Panc1 (cell line): ENCODE data around the gene CORO2A. TPM values are rescaled to one million over a fixed set of nuclear protein-coding genes. Genes with fewer than 3 reads are reported as not detected.

ENCODE experiments used
- ATAC-seq: fragments of 200-7000 bp; cut with Tn5 transposase; 2 replicates; pipeline ENCODE4 v1.9.1; 2020; ENCODE audit warnings: mild to moderate bottlenecking, moderate library complexity
- BruUV-seq: library from RNA; stranded (reverse); fragments of 400-500 nt; replicated peaks from 2 replicates; lab custom pipeline; 2021; lab: Mats Ljungman, UMichigan
- CTCF ChIA-PET: fragments of 300-600 bp; sonication (Branson Sonifier 250); formaldehyde crosslinking; loops from one replicate; lab custom pipeline; 2022; ENCODE audit warnings: antibody characterized with exemption; lab: Charles Lee
- POLR2A ChIA-PET: fragments of 300-600 bp; sonication (Branson Sonifier 250); formaldehyde crosslinking; loops from one replicate; lab custom pipeline; 2022; ENCODE audit warnings: antibody characterized with exemption; lab: Charles Lee
- DNase-seq: peaks from one replicate; pipeline ENCODE4 v3.0.0-alpha.2; 2010; ENCODE audit warnings: low read depth, low spot score
- H3K27ac ChIP-seq: 2 replicates; pipeline ENCODE4 v1.5.1; 2011; ENCODE audit warnings: mild to moderate bottlenecking, low read length, inconsistent platforms
- H3K27me3 ChIP-seq: fragments of 200-500 bp; sonication (Bioruptor generic); 2 replicates; pipeline ENCODE4 v1.6.0; 2014; ENCODE audit warnings: low read length, inconsistent platforms; ENCODE audit not compliant: control insufficient read depth, insufficient read depth
- H3K36me3 ChIP-seq: fragments of 200-500 bp; sonication (Bioruptor generic); 2 replicates; pipeline ENCODE4 v1.5.1; 2014; ENCODE audit warnings: inconsistent platforms, mild to moderate bottlenecking, low read length, moderate library complexity; ENCODE audit not compliant: control insufficient read depth, insufficient read depth
- H3K4me1 ChIP-seq: 2 replicates; pipeline ENCODE4 v1.5.1; 2011; ENCODE audit warnings: inconsistent platforms, mild to moderate bottlenecking, low read length, moderate library complexity; ENCODE audit not compliant: control insufficient read depth, insufficient read depth
- H3K4me3 ChIP-seq, 2 experiments: 2 replicates each; pipeline ENCODE4 v1.5.1; 2011 to 2012; ENCODE audit warnings: low read depth in 2 of 2, low read length in 2 of 2, mild to moderate bottlenecking in 2 of 2, inconsistent platforms in 1 of 2, moderate library complexity in 1 of 2
- H3K9me3 ChIP-seq: fragments of 200-500 bp; sonication (Bioruptor generic); 2 replicates; pipeline ENCODE4 v1.5.1; 2014; ENCODE audit warnings: low read depth, mild to moderate bottlenecking, inconsistent platforms, low read length, moderate library complexity; ENCODE audit not compliant: control insufficient read depth, insufficient read depth
- CTCF ChIP-seq: fragments of 450-650 bp; IDR thresholded peaks from 2 replicates; pipeline ENCODE4 v1.5.1; 2017; ENCODE audit warnings: mild to moderate bottlenecking
- POLR2AphosphoS5 ChIP-seq: IDR thresholded peaks from 2 replicates; pipeline ENCODE4 v1.6.1; 2012; ENCODE audit warnings: mild to moderate bottlenecking, low read depth, low read length, moderate library complexity
- REST ChIP-seq, 2 experiments: IDR thresholded peaks; 2 replicates each; pipeline ENCODE4 v1.6.1; 2011 to 2012; ENCODE audit warnings: low read depth in 2 of 2, control low read depth in 1 of 2, low read length in 1 of 2, mild to moderate bottlenecking in 1 of 2, moderate library complexity in 1 of 2; ENCODE audit not compliant: insufficient read depth in 1 of 2
- SIN3A ChIP-seq: IDR thresholded peaks from 2 replicates; pipeline ENCODE4 v1.6.1; 2012; ENCODE audit warnings: low read depth, mild to moderate bottlenecking, low read length, moderate library complexity, borderline replicate concordance; ENCODE audit not compliant: insufficient read depth
- TCF7L2 ChIP-seq: IDR thresholded peaks from 2 replicates; pipeline ENCODE4 v1.6.1; 2011; ENCODE audit warnings: mild to moderate bottlenecking, low read depth, low read length, inconsistent platforms
- in situ Hi-C: cut with HindIII; loops from 2 replicates; pipeline ENCODE4 v1.10.0; 2016; ENCODE audit warnings: low sequenced_read_pairs, low pct_unique_long_range_greater_than_20kb
- intact Hi-C: fragments of 100-400 bp; cut with micrococcal nuclease; formaldehyde crosslinking; loops from one replicate; pipeline ENCODE4 v1.10.0; 2022; ENCODE audit not compliant: unreplicated experiment
- total RNA-seq: library from RNA; stranded (reverse); gene quantifications from one replicate; pipeline ENCODE4 v1.2.1, GENCODE V29; 2021; ENCODE audit not compliant: unreplicated experiment

The CORO2A gene
- total RNA-seq, 1 experiment from 2014 or later = 2.0 TPM

GRCh38 chr9:98206754-98207153 lies 14.3 kb upstream of the CORO2A start:
- DNase-seq (no peak), ATAC-seq (no peak)
- intact Hi-C loops (no loop called here), in situ Hi-C loops (no loop called here)
- no peak for TF ChIP-seq TCF7L2
- TF ChIP-seq SIN3A = no peak
- no peak for TF ChIP-seq POLR2AphosphoS5
- TF ChIP-seq REST (IDR thresholded peaks at IDR 0.05; ENCODE audit: insufficient read depth in 1 of 2, low read depth in 2 of 2, low read length in 1 of 2) = no peak
- no peak for TF ChIP-seq CTCF
- POLR2A ChIA-PET = no interaction called here
- CTCF ChIA-PET = no interaction called here
- Histone ChIP-seq H3K4me1 (no peaks in the 10 kb centered on the region), H3K36me3 (no peaks in the 10 kb centered on the region), H3K27me3 (no peaks in the 10 kb centered on the region), H3K27ac (no peak overlapping the region), H3K9me3 (no peaks in the 10 kb centered on the region), H3K4me3 (no peak overlapping the region)
- BruUV-seq = no TSS peak

- BruUV-seq = no TSS peak
- ChIA-PET POLR2A (no interaction called here), CTCF (no interaction called here)
- no peaks in the 10 kb centered on the region for H3K27me3 ChIP-seq
- H3K27ac ChIP-seq = no peak overlapping the region
- intact Hi-C loops (loop anchor here (1.0 kb wide), 1 partner anchor 59 kb away; no protein-coding TSS in a partner anchor), in situ Hi-C loops (no loop called here)
- no peaks in the 10 kb centered on the region for H3K4me1 ChIP-seq
- no peaks in the 10 kb centered on the region for H3K9me3 ChIP-seq
- TF ChIP-seq TCF7L2 (no peak), CTCF (no peak), SIN3A (no peak)
- no peak for ATAC-seq
- no peak for DNase-seq
- H3K4me3 ChIP-seq = no peak overlapping the region
- no peaks in the 10 kb centered on the region for H3K36me3 ChIP-seq
Measured at GRCh38 chr9:98204692-98205091, 12.3 kb upstream of the CORO2A start.
